IPS-15b (cell line): Measurements from ENCODE around the gene C1orf50.
A peak's percentile ranks its signal among the peaks of the same experiment; 100 is the strongest.
"Not testable (repeated sequence)": the region's sequence is repeated elsewhere in the genome, so short reads cannot be mapped to it uniquely, and the experiment has no call there.

Experiments used
- H3K27me3 ChIP-seq: one replicate; pipeline ENCODE4 v1.6.1; 2013; ENCODE audit warnings: low read length; ENCODE audit not compliant: control insufficient read depth, insufficient read depth
- H3K36me3 ChIP-seq: one replicate; pipeline ENCODE4 v1.6.1; 2013; ENCODE audit warnings: low read length; ENCODE audit not compliant: control insufficient read depth, insufficient read depth
- H3K4me1 ChIP-seq: one replicate; pipeline ENCODE4 v1.6.1; 2013; ENCODE audit warnings: mild to moderate bottlenecking, low read length; ENCODE audit not compliant: control insufficient read depth, insufficient read depth
- H3K4me3 ChIP-seq: one replicate; pipeline ENCODE4 v1.5.1; 2013; ENCODE audit warnings: low read depth, low read length
- H3K9ac ChIP-seq: one replicate; pipeline ENCODE4 v1.6.1; 2013; ENCODE audit warnings: low read depth, mild to moderate bottlenecking, low read length
- H3K9me3 ChIP-seq: one replicate; pipeline ENCODE4 v1.6.1; 2013; ENCODE audit warnings: mild to moderate bottlenecking, low read length; ENCODE audit not compliant: control insufficient read depth, insufficient read depth

Gene C1orf50

GRCh38 chr1:42786097-42786496, 19.0 kb downstream of the C1orf50 start:
- Histone ChIP-seq H3K4me3 (no peak overlapping the region), H3K27me3 (no peaks in the 10 kb centered on the region), H3K9ac (no peak overlapping the region), H3K36me3 (no peaks in the 10 kb centered on the region), H3K4me1 (no peaks in the 10 kb centered on the region), H3K9me3 (no peaks in the 10 kb centered on the region)

- Histone ChIP-seq H3K27me3 (no peaks in the 10 kb centered on the region), H3K36me3 (no peaks in the 10 kb centered on the region), H3K4me3 (no peak overlapping the region), H3K9me3 (no peaks in the 10 kb centered on the region), H3K9ac (no peak overlapping the region), H3K4me1 (no peaks in the 10 kb centered on the region)
These were observed 21.0 kb downstream of the C1orf50 start for GRCh38 chr1:42788021-42788420.

- Histone ChIP-seq H3K9ac (no peak overlapping the region), H3K36me3 (no peaks in the 10 kb centered on the region), H3K27me3 (no peaks in the 10 kb centered on the region), H3K4me3 (no peak overlapping the region), H3K4me1 (no peaks in the 10 kb centered on the region), H3K9me3 (no peaks in the 10 kb centered on the region)
These were observed 26.8 kb downstream of the C1orf50 start for GRCh38 chr1:42793824-42794223.

- Histone ChIP-seq H3K9ac (no peak overlapping the region), H3K4me3 (no peak overlapping the region), H3K36me3 (no peaks in the 10 kb centered on the region), H3K27me3 (no peaks in the 10 kb centered on the region), H3K4me1 (no peaks in the 10 kb centered on the region), H3K9me3 (no peaks in the 10 kb centered on the region)
These were observed 30.4 kb downstream of the C1orf50 start for GRCh38 chr1:42797414-42797813.

- Histone ChIP-seq H3K36me3 (no peaks in the 10 kb centered on the region), H3K9ac (no peak overlapping the region), H3K9me3 (no peaks in the 10 kb centered on the region), H3K4me1 (no peaks in the 10 kb centered on the region), H3K4me3 (no peak overlapping the region), H3K27me3 (no peaks in the 10 kb centered on the region)
These were observed 30.9 kb downstream of the C1orf50 start for GRCh38 chr1:42797979-42798378.

- Histone ChIP-seq H3K9me3 (no peaks in the 10 kb centered on the region), H3K9ac (no peak overlapping the region), H3K36me3 (no peaks in the 10 kb centered on the region), H3K4me1 (no peaks in the 10 kb centered on the region), H3K27me3 (no peaks in the 10 kb centered on the region), H3K4me3 (no peak overlapping the region)
These were observed 34.9 kb downstream of the C1orf50 start for GRCh38 chr1:42801832-42802473.

- H3K9ac ChIP-seq, result no peak overlapping the region
- no peaks in the 10 kb centered on the region for H3K4me1 ChIP-seq
- H3K27me3 ChIP-seq, result no peaks in the 10 kb centered on the region
- no peak overlapping the region for H3K4me3 ChIP-seq
- no peaks in the 10 kb centered on the region for H3K36me3 ChIP-seq
- no peaks in the 10 kb centered on the region for H3K9me3 ChIP-seq
These were observed 39.1 kb downstream of the C1orf50 start for GRCh38 chr1:42806171-42806570.

GRCh38 chr1:42806593-42806992, 39.5 kb downstream of the C1orf50 start:
- Histone ChIP-seq H3K9ac (no peak overlapping the region), H3K27me3 (no peaks in the 10 kb centered on the region), H3K4me3 (no peak overlapping the region), H3K36me3 (no peaks in the 10 kb centered on the region), H3K4me1 (no peaks in the 10 kb centered on the region), H3K9me3 (no peaks in the 10 kb centered on the region)

- H3K36me3 ChIP-seq, result no peaks in the 10 kb centered on the region
- no peaks in the 10 kb centered on the region for H3K4me1 ChIP-seq
- no peaks in the 10 kb centered on the region for H3K9me3 ChIP-seq
- H3K9ac ChIP-seq, result no peak overlapping the region
- no peaks in the 10 kb centered on the region for H3K27me3 ChIP-seq
- H3K4me3 ChIP-seq, result no peak overlapping the region
These were observed 40.1 kb downstream of the C1orf50 start for GRCh38 chr1:42807056-42807668.

- H3K36me3 ChIP-seq, H3K9ac ChIP-seq, H3K9me3 ChIP-seq, H3K4me1 ChIP-seq, H3K4me3 ChIP-seq, H3K27me3 ChIP-seq: not testable (repeated sequence)
These were observed 47.8 kb downstream of the C1orf50 start for GRCh38 chr1:42814815-42815214.

GRCh38 chr1:42815941-42816584, 49.0 kb downstream of the C1orf50 start:
- peaks cover 3% of the 10 kb centered on the region for H3K4me1 ChIP-seq
- H3K9me3 ChIP-seq, result no peaks in the 10 kb centered on the region
- H3K4me3 ChIP-seq, result peak overlapping the region; percentile 90
- no peak overlapping the region for H3K9ac ChIP-seq
- no peaks in the 10 kb centered on the region for H3K27me3 ChIP-seq
- no peaks in the 10 kb centered on the region for H3K36me3 ChIP-seq
